ENCODE measurements around the gene SLC9A5.
A peak's percentile ranks its signal among the peaks of the same experiment; 100 is the strongest.

Gene SLC9A5

GRCh38 chr16:67213197-67214019 is 35.4 kb upstream of the SLC9A5 start:
- no peak for DNase-seq

GRCh38 chr16:67215706-67216105 is 33.1 kb upstream of the SLC9A5 start:
- no peak for DNase-seq

- no peak for DNase-seq
These were observed 31.9 kb upstream of the SLC9A5 start for GRCh38 chr16:67216612-67217490.

- no peak for DNase-seq
These were observed 24.8 kb upstream of the SLC9A5 start for GRCh38 chr16:67223992-67224391.

GRCh38 chr16:67226295-67226803 is 22.4 kb upstream of the SLC9A5 start:
- no peak for DNase-seq

GRCh38 chr16:67226804-67227566 is 21.8 kb upstream of the SLC9A5 start, which contains the start of gene TMEM208:
TMEM208 (plus strand) TSS chr16:67227130; CDS start chr16:67227219, 89 bp downstream.
- DNase-seq, result peak; percentile 90

- no peak for DNase-seq
These were observed 21.2 kb upstream of the SLC9A5 start for GRCh38 chr16:67227567-67227921.

- no peak for DNase-seq
These were observed 20.6 kb upstream of the SLC9A5 start for GRCh38 chr16:67228034-67228785.

- DNase-seq, result no peak
These were observed 19.9 kb upstream of the SLC9A5 start for GRCh38 chr16:67228905-67229304.

GRCh38 chr16:67229906-67230808 is 18.6 kb upstream of the SLC9A5 start:
- no peak for DNase-seq

GRCh38 chr16:67230809-67231660 is 17.7 kb upstream of the SLC9A5 start:
- no peak for DNase-seq

- no peak for DNase-seq
These were observed 15.2 kb upstream of the SLC9A5 start for GRCh38 chr16:67233596-67233995.

- DNase-seq, result no peak
These were observed 14.6 kb upstream of the SLC9A5 start for GRCh38 chr16:67234180-67234597.

- DNase-seq, result no peak
These were observed 12.8 kb upstream of the SLC9A5 start for GRCh38 chr16:67235816-67236562.

GRCh38 chr16:67236563-67237395 is 12.0 kb upstream of the SLC9A5 start:
- DNase-seq, result no peak

- DNase-seq, result no peak
These were observed 11.1 kb upstream of the SLC9A5 start for GRCh38 chr16:67237396-67238277.

- DNase-seq, result no peak
These were observed 10.6 kb upstream of the SLC9A5 start for GRCh38 chr16:67238278-67238575.
